AG08395 (cell line): ENCODE measurements around the gene STX8.

Experiments used
- DNase-seq: peaks from one replicate; pipeline ENCODE4 v3.0.0; 2012; ENCODE audit warnings: mixed read lengths, low spot score

Gene STX8

DNA sequence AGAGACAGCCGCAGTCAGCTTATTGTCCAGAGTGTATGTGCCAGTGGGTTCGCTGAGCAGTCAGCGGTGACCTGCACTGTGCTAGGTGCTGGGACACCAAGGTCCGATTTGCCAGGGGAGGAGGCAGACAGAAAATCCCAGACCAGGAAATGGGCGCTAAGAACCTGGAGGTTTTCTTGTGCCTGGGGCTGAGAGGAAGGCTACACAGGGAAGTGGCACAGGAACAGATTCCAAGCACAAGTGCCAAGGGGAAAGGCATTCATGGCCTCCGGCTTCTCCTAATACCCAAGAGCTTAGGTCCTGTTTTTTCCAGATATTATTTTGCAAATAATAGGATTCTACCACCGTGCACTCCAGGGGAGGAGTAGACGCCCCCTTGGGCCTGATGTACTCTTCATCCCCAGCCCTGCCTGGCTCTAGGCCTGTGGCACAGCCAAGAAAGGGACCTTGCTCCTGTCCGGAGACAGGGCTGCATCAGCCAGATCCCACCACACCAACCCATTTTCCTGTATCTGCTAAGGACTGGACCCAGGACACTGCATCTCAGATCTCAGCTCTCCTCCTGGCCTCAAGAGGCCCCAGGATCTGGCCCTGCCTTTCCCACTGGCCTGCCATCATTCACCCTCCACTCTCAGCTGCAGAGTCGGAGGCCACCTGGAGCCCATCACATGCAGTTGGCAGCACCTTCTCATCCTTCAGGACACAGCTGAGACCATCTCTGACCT lies 367.1 kb downstream of the STX8 start:
- DNase-seq: no peak

DNA sequence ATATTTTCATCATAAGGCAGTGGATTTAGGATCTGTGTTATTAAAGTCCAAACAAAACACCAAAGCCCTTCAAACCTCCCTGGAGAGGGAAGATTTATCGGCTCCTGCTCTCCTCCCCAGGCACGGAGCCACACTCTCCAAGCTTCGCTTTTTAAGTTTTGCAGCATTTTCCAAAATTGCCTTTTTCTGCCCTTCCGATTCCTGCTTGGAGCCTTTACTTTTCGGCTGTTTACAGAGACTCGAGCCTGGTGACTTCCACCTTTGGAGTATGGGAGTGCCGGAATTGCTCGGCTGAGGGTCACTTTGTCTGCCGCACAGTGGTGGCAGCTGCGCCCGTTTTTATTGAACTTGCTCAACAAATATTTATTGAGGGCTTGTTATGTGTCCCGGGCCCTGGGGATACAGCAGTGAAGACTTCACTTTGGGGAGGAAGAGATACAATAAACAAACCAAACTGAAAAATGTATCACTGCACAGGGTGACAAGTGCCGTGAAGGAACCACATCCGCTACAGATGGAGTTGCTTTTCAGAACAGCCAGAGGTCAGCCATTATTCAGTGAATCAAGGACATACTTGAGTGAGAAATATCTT lies 368.8 kb downstream of the STX8 start:
- DNase-seq: no peak

DNA sequence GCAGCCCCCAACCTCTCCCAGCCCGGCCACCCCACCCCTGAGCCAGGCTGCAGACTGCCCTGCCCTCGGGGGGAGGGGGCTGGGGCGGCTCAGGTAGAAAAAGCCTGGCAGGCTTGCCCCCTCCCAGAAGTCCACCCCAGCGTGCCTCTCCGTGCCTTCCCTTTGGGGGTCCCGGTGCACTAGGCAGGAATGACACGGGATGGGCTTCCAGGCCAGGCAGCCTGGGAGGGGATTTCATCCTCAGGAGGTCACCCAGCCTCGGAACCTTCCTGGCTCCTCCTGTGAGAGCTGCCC lies 369.3 kb downstream of the STX8 start:
- no peak for DNase-seq

DNA sequence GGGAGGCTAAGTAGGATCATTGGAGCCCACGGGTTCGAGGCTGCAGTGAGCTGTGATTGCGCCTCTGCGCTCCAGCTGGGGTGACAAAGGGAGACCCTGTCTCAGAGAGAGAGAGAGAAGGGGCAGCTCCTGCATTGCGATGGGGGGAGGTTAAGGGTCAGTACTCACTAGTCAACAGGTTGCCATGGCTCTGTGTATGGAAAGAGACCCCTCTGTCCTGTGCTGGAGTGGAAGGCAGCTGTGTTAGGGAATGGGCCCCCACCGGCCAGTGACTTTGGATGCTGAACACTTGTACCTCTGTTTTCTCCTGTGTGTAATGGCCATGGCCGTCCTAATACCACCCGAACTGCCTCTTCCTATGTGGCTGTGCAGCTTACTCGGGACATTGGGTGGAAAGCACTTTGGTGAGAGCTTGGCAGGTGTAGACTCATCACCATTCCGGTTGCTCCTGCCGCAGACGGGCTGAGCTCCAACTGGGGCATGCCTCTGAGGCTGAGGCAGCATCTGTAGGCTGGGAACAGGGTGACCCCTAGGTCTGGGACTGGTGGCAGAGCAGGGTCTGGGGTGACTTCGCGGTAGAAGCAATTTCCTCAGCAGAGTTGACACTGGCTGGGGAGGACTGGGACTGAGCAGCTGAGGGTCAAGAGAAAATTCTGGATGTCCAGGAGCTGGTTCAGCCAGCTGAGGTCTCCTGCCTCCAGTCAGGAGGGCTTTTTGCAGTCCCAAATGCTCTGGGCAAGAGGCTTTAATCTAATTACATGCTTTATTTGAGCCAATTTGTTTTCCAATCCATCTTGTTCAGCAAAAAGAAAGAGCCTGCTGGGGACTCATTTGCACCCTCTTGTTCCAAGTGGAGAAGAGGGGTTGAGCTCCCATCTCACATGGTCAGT lies 369.9 kb downstream of the STX8 start:
- DNase-seq: no peak

DNA sequence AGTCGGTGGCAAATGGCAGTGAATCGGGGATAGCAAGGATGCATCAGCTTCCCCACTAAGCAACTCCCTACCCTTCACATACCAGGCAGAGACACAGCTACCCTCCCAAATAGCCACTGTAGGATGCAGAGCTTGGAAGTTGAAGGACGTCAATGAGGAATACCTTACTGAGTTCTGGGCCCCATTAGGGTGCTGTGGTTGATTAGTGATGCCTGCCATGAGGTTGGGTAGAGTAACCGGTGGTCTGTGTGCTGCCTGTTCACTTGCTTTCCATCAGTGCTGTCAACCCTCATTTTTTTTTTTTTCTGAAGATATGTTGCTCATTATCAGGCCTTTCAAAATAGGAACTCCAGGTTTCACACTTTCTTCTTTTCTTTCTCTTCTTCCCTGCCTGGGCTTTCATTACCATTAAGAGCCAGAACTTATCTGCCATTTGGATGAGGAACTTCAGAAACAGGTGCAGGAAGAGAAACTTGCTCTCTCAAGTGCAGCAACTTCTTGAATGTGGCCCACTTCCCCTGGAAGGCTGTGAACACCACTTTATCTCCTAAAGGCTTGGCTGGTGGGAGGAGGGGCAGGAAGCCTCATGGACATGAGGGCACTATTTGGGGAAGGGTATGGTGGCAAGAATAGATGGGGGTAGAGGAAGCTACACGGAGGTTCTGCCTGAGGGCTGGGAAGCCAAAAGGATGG lies 370.8 kb downstream of the STX8 start:
- DNase-seq: no peak

DNA sequence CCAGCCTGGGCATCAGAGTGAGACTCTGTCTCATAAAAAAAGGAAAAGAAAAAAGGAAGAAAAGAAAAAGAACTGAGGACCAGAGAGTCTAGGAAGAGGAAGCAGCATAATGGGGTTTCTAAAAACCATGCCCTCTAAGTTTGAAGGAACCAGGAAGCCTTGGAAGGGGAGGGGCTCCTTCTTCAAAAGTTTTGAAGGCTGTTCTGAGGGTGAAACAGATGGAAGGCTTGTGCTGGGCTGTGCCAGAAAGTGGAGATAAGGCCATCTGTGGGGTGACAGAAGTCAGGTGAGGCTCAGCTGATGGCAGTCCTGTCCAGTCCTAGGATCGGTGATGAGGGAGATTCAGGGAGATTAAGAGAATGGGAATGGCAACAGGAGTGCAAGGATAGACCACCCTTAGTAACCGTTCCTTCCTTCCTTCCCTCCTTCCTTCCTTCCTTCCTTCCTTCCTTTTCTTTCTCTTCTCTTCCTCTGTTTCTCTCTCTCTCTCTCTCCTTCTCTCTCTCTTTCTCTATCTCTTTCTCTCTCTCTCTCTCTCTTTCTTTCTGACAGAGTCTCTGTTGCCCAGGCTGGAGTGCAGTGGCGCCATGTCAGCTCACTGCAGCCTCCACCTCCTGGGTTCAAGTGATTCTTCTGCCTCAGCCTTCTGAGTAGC lies 371.7 kb downstream of the STX8 start:
- DNase-seq: no peak

- peak; percentile 27 for DNase-seq
Measured at GRCh38 chr17:9202532-9202931, 373.1 kb downstream of the STX8 start.

- no peak for DNase-seq
Measured at GRCh38 chr17:9200699-9201359, 374.8 kb downstream of the STX8 start.
